ENCODE data around the gene SAT1. TPM values are rescaled to one million over a fixed set of nuclear protein-coding genes. Genes with fewer than 3 reads are reported as not detected.

Gene SAT1
- total RNA-seq, 2 donors from 2014 or later: 63.4 to 118 TPM

DNA sequence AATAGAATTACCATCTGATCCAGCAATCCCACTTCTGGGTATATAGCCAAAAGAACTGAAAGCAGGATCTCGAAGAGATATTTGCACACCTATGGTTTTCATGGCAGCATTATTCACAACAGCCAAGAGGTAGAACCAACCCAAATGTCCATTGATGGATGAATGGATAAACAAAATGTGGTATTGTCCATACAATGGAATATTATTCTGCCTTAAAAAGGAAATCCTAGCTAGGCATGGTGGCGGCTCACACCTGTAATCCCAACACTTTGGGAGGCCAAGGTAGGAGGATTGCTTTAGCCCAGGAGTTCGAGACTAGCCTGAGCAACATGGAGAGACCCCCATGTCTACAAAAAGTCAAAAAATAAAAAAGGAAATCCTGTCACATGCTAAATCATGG is 27.3 kb downstream of the SAT1 start:
- Mint-ChIP-seq H3K9me3 (no peaks in the 10 kb centered on the region), H3K4me3 (no peak overlapping the region), H3K36me3 (ENCODE audit: low read depth) (no peaks in the 10 kb centered on the region), H3K4me1 (peaks cover 15% of the 10 kb centered on the region), H3K27me3 (ENCODE audit: insufficient read depth) (no peaks in the 10 kb centered on the region), H3K27ac (no peak overlapping the region)
- H3K27me3 ChIP-seq (ENCODE audit: control insufficient read depth, insufficient read depth, low read length, poor library complexity, severe bottlenecking): no peaks in the 10 kb centered on the region
- no peak overlapping the region for H3K27ac ChIP-seq (ENCODE audit: low read depth, low read length)
- 89 to 91% methylated on average over 1 to 3 of the region's 3 CpGs for WGBS, 2 experiments (ENCODE audit: insufficient coverage in 1 of 2, insufficient read length in 1 of 2)
- H3K9me3 ChIP-seq (ENCODE audit: control insufficient read depth, low read length): no peaks in the 10 kb centered on the region
- TF ChIP-seq, protein P1, sequence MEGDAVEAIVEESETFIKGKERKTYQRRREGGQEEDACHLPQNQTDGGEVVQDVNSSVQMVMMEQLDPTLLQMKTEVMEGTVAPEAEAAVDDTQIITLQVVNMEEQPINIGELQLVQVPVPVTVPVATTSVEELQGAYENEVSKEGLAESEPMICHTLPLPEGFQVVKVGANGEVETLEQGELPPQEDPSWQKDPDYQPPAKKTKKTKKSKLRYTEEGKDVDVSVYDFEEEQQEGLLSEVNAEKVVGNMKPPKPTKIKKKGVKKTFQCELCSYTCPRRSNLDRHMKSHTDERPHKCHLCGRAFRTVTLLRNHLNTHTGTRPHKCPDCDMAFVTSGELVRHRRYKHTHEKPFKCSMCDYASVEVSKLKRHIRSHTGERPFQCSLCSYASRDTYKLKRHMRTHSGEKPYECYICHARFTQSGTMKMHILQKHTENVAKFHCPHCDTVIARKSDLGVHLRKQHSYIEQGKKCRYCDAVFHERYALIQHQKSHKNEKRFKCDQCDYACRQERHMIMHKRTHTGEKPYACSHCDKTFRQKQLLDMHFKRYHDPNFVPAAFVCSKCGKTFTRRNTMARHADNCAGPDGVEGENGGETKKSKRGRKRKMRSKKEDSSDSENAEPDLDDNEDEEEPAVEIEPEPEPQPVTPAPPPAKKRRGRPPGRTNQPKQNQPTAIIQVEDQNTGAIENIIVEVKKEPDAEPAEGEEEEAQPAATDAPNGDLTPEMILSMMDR (conservative IDR thresholded peaks at IDR 0.05): no peak
- no peaks in the 10 kb centered on the region for H3K4me1 ChIP-seq (ENCODE audit: control insufficient read depth, insufficient read depth, low read length)
- H3K36me3 ChIP-seq (ENCODE audit: control insufficient read depth, insufficient read depth, low read length): no peaks in the 10 kb centered on the region
- no peak for DNase-seq
- H3K9ac ChIP-seq (ENCODE audit: extremely low read depth, low read length, poor library complexity, severe bottlenecking): no peak overlapping the region
- no peak overlapping the region for H3K4me3 ChIP-seq (ENCODE audit: low read length)

DNA sequence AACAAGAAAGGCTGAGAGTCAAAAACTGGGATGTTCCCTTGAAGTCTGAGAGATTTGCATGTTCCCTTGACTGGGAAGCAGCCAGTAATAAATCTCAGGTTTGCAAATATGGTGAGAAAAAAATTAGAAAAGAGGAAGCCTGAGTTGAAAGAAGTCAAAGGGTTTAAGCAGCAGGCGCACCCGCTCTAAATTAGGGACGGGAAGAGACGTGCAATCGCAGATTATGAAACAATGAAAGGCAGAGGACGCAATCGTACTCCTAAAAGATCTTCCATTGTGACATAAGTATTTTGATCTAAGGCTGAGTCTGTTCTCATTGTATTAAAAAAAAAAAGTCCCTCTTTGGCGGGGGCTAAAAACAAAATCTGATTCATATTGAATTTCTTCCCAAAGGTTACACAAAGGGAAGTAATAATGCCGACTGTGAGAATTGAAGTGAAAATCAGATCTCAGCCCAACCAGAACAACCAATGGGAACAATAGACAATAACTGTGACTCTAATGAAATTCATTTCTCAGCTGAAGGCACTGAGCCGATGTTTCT is 28.2 kb downstream of the SAT1 start:
- DNase-seq: no peak
- no peaks in the 10 kb centered on the region for H3K9me3 Mint-ChIP-seq
- 93 to 100% methylated on average over 1 to 10 of the region's 10 CpGs for WGBS, 2 experiments (ENCODE audit: insufficient coverage in 1 of 2, insufficient read length in 1 of 2)
- TF ChIP-seq, protein P1 (conservative IDR thresholded peaks at IDR 0.05): no peak
- no peaks in the 10 kb centered on the region for H3K4me1 ChIP-seq (ENCODE audit: control insufficient read depth, insufficient read depth, low read length)
- no peaks in the 10 kb centered on the region for H3K27me3 Mint-ChIP-seq (ENCODE audit: insufficient read depth)
- no peak overlapping the region for H3K27ac ChIP-seq (ENCODE audit: low read depth, low read length)
- no peaks in the 10 kb centered on the region for H3K27me3 ChIP-seq (ENCODE audit: control insufficient read depth, insufficient read depth, low read length, poor library complexity, severe bottlenecking)
- H3K9ac ChIP-seq (ENCODE audit: extremely low read depth, low read length, poor library complexity, severe bottlenecking): no peak overlapping the region
- no peaks in the 10 kb centered on the region for H3K9me3 ChIP-seq (ENCODE audit: control insufficient read depth, low read length)
- no peak overlapping the region for H3K4me3 Mint-ChIP-seq
- H3K4me3 ChIP-seq (ENCODE audit: low read length): no peak overlapping the region
- H3K27ac Mint-ChIP-seq: no peak overlapping the region
- no peaks in the 10 kb centered on the region for H3K36me3 ChIP-seq (ENCODE audit: control insufficient read depth, insufficient read depth, low read length)
- no peaks in the 10 kb centered on the region for H3K36me3 Mint-ChIP-seq (ENCODE audit: low read depth)
- peaks cover 15% of the 10 kb centered on the region for H3K4me1 Mint-ChIP-seq

DNA sequence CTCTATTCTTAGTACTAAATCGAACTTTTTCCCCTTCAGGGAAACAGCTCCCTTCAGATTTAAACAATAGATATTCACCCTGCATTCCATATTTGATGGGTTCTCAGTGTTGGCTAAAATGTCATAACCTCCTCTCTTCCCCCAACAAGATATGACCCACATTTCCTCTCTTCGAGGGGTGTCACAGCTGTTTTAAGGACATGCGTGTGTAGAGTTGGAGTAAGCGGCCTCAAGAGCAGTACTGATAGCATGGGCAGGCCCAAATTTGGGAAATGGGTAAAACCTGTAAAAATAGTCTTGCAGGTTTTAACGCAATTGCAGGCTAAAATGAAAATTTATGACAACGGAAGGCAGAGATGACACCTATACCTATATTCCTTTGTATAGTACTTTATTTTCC is 28.7 kb downstream of the SAT1 start:
- TF ChIP-seq, protein P1 (conservative IDR thresholded peaks at IDR 0.05): no peak
- H3K4me3 ChIP-seq (ENCODE audit: low read length): no peak overlapping the region
- H3K36me3 ChIP-seq (ENCODE audit: control insufficient read depth, insufficient read depth, low read length): no peaks in the 10 kb centered on the region
- H3K9ac ChIP-seq (ENCODE audit: extremely low read depth, low read length, poor library complexity, severe bottlenecking): no peak overlapping the region
- Mint-ChIP-seq H3K36me3 (ENCODE audit: low read depth) (no peaks in the 10 kb centered on the region), H3K4me1 (peaks cover 15% of the 10 kb centered on the region), H3K9me3 (no peaks in the 10 kb centered on the region), H3K27me3 (ENCODE audit: insufficient read depth) (no peaks in the 10 kb centered on the region), H3K27ac (no peak overlapping the region), H3K4me3 (no peak overlapping the region)
- 89 to 100% methylated on average over 1 to 6 of the region's 6 CpGs for WGBS, 2 experiments (ENCODE audit: insufficient coverage in 1 of 2, insufficient read length in 1 of 2)
- H3K4me1 ChIP-seq (ENCODE audit: control insufficient read depth, insufficient read depth, low read length): no peaks in the 10 kb centered on the region
- H3K27ac ChIP-seq (ENCODE audit: low read depth, low read length): no peak overlapping the region
- H3K27me3 ChIP-seq (ENCODE audit: control insufficient read depth, insufficient read depth, low read length, poor library complexity, severe bottlenecking): no peaks in the 10 kb centered on the region
- no peaks in the 10 kb centered on the region for H3K9me3 ChIP-seq (ENCODE audit: control insufficient read depth, low read length)
- no peak for DNase-seq

Data from endodermal cell (in vitro differentiated cells).